ENCODE results near the gene FRMPD2.

The FRMPD2 gene

GRCh38 chr10:48209241-48209640 lies 65.3 kb downstream of the FRMPD2 start:
- no peak overlapping the region for H3K4me3 ChIP-seq (ENCODE audit: low read depth, low read length)
- TF ChIP-seq, protein P1, sequence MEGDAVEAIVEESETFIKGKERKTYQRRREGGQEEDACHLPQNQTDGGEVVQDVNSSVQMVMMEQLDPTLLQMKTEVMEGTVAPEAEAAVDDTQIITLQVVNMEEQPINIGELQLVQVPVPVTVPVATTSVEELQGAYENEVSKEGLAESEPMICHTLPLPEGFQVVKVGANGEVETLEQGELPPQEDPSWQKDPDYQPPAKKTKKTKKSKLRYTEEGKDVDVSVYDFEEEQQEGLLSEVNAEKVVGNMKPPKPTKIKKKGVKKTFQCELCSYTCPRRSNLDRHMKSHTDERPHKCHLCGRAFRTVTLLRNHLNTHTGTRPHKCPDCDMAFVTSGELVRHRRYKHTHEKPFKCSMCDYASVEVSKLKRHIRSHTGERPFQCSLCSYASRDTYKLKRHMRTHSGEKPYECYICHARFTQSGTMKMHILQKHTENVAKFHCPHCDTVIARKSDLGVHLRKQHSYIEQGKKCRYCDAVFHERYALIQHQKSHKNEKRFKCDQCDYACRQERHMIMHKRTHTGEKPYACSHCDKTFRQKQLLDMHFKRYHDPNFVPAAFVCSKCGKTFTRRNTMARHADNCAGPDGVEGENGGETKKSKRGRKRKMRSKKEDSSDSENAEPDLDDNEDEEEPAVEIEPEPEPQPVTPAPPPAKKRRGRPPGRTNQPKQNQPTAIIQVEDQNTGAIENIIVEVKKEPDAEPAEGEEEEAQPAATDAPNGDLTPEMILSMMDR (IDR thresholded peaks at IDR 0.05; ENCODE audit: low read depth, low read length) = no peak
- TF ChIP-seq MAX (IDR thresholded peaks at IDR 0.05; ENCODE audit: low read depth, low read length) (no peak), POLR2A (IDR thresholded peaks at IDR 0.05; ENCODE audit: extremely low read depth, insufficient read length) (no peak), MYC (IDR thresholded peaks at IDR 0.05; ENCODE audit: low read depth, low read length) (no peak)
- no peak for DNase-seq (ENCODE audit: low read depth)

DNA sequence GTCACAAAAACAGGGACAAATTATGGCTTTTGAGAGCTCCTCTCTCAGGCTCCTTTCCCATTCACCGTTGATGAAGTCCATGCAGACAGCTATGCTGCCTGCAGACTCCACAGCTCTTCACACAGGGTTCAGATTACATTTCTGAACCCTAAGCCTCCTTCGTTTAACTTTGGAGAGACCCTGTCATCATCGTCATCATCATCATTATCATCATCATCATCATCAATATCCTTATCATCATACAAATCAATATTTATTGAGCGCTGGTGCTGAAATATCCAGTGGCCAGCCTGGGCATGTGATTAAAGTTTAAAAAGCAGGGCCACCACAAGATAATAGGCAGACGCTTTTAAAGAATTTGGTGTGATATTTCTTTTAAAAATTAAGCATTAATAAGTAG lies 66.6 kb downstream of the FRMPD2 start:
- no peak overlapping the region for H3K4me3 ChIP-seq (ENCODE audit: low read depth, low read length)
- TF ChIP-seq POLR2A (IDR thresholded peaks at IDR 0.05; ENCODE audit: extremely low read depth, insufficient read length) (no peak), MAX (IDR thresholded peaks at IDR 0.05; ENCODE audit: low read depth, low read length) (no peak), MYC (IDR thresholded peaks at IDR 0.05; ENCODE audit: low read depth, low read length) (no peak)
- TF ChIP-seq, protein P1 (IDR thresholded peaks at IDR 0.05; ENCODE audit: low read depth, low read length) = no peak
- no peak for DNase-seq (ENCODE audit: low read depth)

DNA sequence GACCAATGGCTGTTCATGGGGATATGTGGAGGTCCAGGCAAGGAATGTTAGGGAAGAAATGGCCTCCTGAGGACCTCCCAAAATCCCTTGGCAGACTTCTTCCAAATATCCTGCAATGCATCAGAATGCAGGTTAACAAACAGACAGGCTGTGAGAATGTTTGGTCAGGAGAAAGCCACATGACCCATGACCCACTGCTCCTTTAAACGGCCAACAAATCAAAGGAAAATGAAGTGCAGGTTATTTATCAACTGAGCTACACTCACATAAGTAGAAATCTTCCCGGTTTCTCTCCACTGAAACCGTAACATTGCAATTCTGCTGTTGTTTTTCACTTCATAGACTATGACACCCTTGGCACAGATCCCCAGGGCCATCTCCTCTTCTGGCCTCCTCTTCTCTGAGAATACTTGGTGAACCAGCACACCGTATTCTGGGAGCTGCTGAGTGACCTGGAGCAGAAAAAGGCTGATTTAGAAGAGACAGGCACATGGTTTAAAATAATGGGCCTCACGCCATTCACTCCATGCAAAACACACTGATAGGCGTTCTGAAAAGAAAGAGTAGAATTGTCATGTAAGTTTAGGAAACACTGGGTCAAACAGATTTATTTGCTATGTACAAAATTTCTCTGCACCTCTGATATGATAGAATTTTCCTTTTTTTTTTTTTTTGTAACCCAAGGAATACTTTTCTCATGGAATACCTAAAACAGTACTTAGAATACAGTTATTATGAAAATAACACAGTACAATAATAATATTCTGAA lies 67.8 kb downstream of the FRMPD2 start:
- H3K4me3 ChIP-seq (ENCODE audit: low read depth, low read length) = no peak overlapping the region
- TF ChIP-seq POLR2A (IDR thresholded peaks at IDR 0.05; ENCODE audit: extremely low read depth, insufficient read length) (no peak), MYC (IDR thresholded peaks at IDR 0.05; ENCODE audit: low read depth, low read length) (no peak), MAX (IDR thresholded peaks at IDR 0.05; ENCODE audit: low read depth, low read length) (no peak)
- TF ChIP-seq, protein P1 (IDR thresholded peaks at IDR 0.05; ENCODE audit: low read depth, low read length) = no peak
- no peak for DNase-seq (ENCODE audit: low read depth)

DNA sequence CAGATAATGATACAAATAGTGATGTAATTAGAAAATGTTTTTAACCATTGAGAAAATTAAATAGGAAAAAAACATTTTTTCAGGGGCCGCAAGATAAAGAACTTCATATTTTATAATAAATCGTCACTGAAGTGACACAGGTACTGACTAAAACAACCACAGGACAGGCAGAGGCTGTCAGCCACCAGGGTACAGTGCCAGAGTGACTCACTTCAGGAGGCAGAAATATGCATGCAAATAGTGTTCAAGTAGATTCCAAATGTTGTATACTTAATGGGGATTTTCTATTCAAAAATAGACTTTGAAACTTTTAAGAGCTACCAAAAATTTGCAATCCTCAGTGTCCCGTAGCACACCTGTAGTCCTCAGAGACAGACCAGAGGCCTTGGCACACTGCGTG lies 68.6 kb downstream of the FRMPD2 start:
- no peak overlapping the region for H3K4me3 ChIP-seq (ENCODE audit: low read depth, low read length)
- TF ChIP-seq, protein P1 (IDR thresholded peaks at IDR 0.05; ENCODE audit: low read depth, low read length) = no peak
- TF ChIP-seq MYC (IDR thresholded peaks at IDR 0.05; ENCODE audit: low read depth, low read length) (no peak), POLR2A (IDR thresholded peaks at IDR 0.05; ENCODE audit: extremely low read depth, insufficient read length) (no peak), MAX (IDR thresholded peaks at IDR 0.05; ENCODE audit: low read depth, low read length) (no peak)
- DNase-seq (ENCODE audit: low read depth) = no peak

GRCh38 chr10:48199580-48200377 lies 74.7 kb downstream of the FRMPD2 start:
- no peak overlapping the region for H3K4me3 ChIP-seq (ENCODE audit: low read depth, low read length)
- TF ChIP-seq POLR2A (IDR thresholded peaks at IDR 0.05; ENCODE audit: extremely low read depth, insufficient read length) = no peak
- TF ChIP-seq MYC (IDR thresholded peaks at IDR 0.05; ENCODE audit: low read depth, low read length) = peak; percentile 96
- TF ChIP-seq MAX (IDR thresholded peaks at IDR 0.05; ENCODE audit: low read depth, low read length) = peak; percentile 97
- TF ChIP-seq, protein P1 (IDR thresholded peaks at IDR 0.05; ENCODE audit: low read depth, low read length) = no peak
- DNase-seq (ENCODE audit: low read depth) = peak; percentile 97

All from NB4 (cell line).